ENCODE results near the gene LAMC3.

Gene LAMC3

GRCh38 chr9:131045300-131046092 is 36.5 kb downstream of the LAMC3 start:
- DNase-seq (ENCODE audit: low read depth in 2 of 2): no peak

GRCh38 chr9:131046093-131046380 is 37.1 kb downstream of the LAMC3 start:
- no peak for DNase-seq (ENCODE audit: low read depth in 2 of 2)

GRCh38 chr9:131046581-131047202 is 37.7 kb downstream of the LAMC3 start:
- DNase-seq (ENCODE audit: low read depth in 2 of 2): peak; percentile 7 to 18

- DNase-seq (ENCODE audit: low read depth in 2 of 2): no peak
Observed at GRCh38 chr9:131048332-131048731, 39.4 kb downstream of the LAMC3 start.

GRCh38 chr9:131048820-131049219 is 39.8 kb downstream of the LAMC3 start:
- DNase-seq (ENCODE audit: low read depth in 2 of 2): no peak

- no peak for DNase-seq (ENCODE audit: low read depth in 2 of 2)
Observed at GRCh38 chr9:131049829-131050715, 41.1 kb downstream of the LAMC3 start.

- DNase-seq (ENCODE audit: low read depth in 2 of 2): no peak
Observed at GRCh38 chr9:131050831-131051230, 41.9 kb downstream of the LAMC3 start.

- no peak for DNase-seq (ENCODE audit: low read depth in 2 of 2)
Observed at GRCh38 chr9:131051592-131052517, 42.9 kb downstream of the LAMC3 start.

GRCh38 chr9:131053896-131054295 is 44.9 kb downstream of the LAMC3 start:
- no peak for DNase-seq (ENCODE audit: low read depth in 2 of 2)

GRCh38 chr9:131056781-131057506 is 48.0 kb downstream of the LAMC3 start:
- DNase-seq (ENCODE audit: low read depth in 2 of 2): no peak

GRCh38 chr9:131060900-131061630 is 52.1 kb downstream of the LAMC3 start:
- no peak for DNase-seq (ENCODE audit: low read depth in 2 of 2)

- no peak for DNase-seq (ENCODE audit: low read depth in 2 of 2)
Observed at GRCh38 chr9:131062969-131063368, 54.0 kb downstream of the LAMC3 start.

- DNase-seq (ENCODE audit: low read depth in 2 of 2): no peak
Observed at GRCh38 chr9:131065599-131065998, 56.6 kb downstream of the LAMC3 start.

- DNase-seq (ENCODE audit: low read depth in 2 of 2): no peak
Observed at GRCh38 chr9:131067625-131068024, 58.7 kb downstream of the LAMC3 start.

GRCh38 chr9:131068076-131068816 is 59.3 kb downstream of the LAMC3 start:
- DNase-seq (ENCODE audit: low read depth in 2 of 2): no peak

- no peak for DNase-seq (ENCODE audit: low read depth in 2 of 2)
Observed at GRCh38 chr9:131069699-131070098, 60.7 kb downstream of the LAMC3 start.

GRCh38 chr9:131072107-131072870 is 63.3 kb downstream of the LAMC3 start:
- no peak for DNase-seq (ENCODE audit: low read depth in 2 of 2)

GRCh38 chr9:131072871-131073237 is 63.9 kb downstream of the LAMC3 start:
- DNase-seq (ENCODE audit: low read depth in 2 of 2): no peak
